GM12878 (cell line): Measurements from ENCODE around the gene SCAMP1. TPM values are rescaled to one million over a fixed set of nuclear protein-coding genes. Genes with fewer than 3 reads are reported as not detected.

ENCODE experiments used
- ATAC-seq: fragments of 200-7000 bp; cut with Tn5 transposase; 3 replicates; pipeline ENCODE4 v1.9.1; 2020; ENCODE audit warnings: mild to moderate bottlenecking, moderate library complexity
- Bru-seq: library from RNA; stranded (reverse); fragments of 400-500 nt; gene quantifications from one replicate; lab custom pipeline; 2021; lab: Mats Ljungman, UMichigan
- BruChase-seq, 2 experiments: library from RNA; stranded (reverse); fragments of 400-500 nt; gene quantifications; one replicate each; lab custom pipeline; 2021; lab: Mats Ljungman, UMichigan
- BruUV-seq: library from RNA; stranded (reverse); fragments of 400-500 nt; replicated peaks from 2 replicates; lab custom pipeline; 2021; lab: Mats Ljungman, UMichigan
- CTCF ChIA-PET: fragments of 300-600 bp; sonication (Branson Sonifier 250); formaldehyde crosslinking; extraction: SDS; loops from one replicate; lab custom pipeline; 2021; ENCODE audit warnings: inconsistent platforms; lab: Yijun Ruan, JAX
- POLR2A ChIA-PET: fragments of 350-600 bp; formaldehyde crosslinking; extraction: SDS; loops from one replicate; lab custom pipeline; 2021; ENCODE audit warnings: inconsistent platforms; lab: Charles Lee
- RAD21 ChIA-PET: fragments of 300-600 bp; sonication (Branson Sonifier 250); formaldehyde crosslinking; loops from one replicate; lab custom pipeline; 2023; ENCODE audit warnings: antibody characterized with exemption; ENCODE audit not compliant: unreplicated experiment; lab: Charles Lee
- SMC1A ChIA-PET: fragments of 300-600 bp; sonication (Branson Sonifier 250); formaldehyde crosslinking; loops from one replicate; lab custom pipeline; 2023; ENCODE audit not compliant: unreplicated experiment, uncharacterized antibody; lab: Charles Lee
- DNase-seq: peaks from one replicate; pipeline ENCODE4 v3.0.0-alpha.2; 2011; ENCODE audit warnings: low read depth, low spot score
- FAIRE-seq: peaks from 3 replicates; lab custom pipeline; 2011; peaks lifted over from hg19 to GRCh38; lab: Jason Lieb, UNC
- H2AFZ ChIP-seq: 2 replicates; pipeline ENCODE4 v1.6.0; 2011; ENCODE audit warnings: low read depth, low read length, control low read depth; ENCODE audit not compliant: control insufficient read depth
- H3K27ac ChIP-seq: 2 replicates; pipeline ENCODE4 v1.5.1; 2011; ENCODE audit warnings: control low read depth; ENCODE audit not compliant: control insufficient read depth, insufficient read depth
- H3K27me3 ChIP-seq, 2 experiments: replicated peaks in 1 of 2; 2 replicates each; pipeline versions ENCODE4 v1.6.0 to v1.6.1; 2011; ENCODE audit warnings: low read length in 1 of 2; ENCODE audit not compliant: control insufficient read depth in 2 of 2, insufficient read depth in 2 of 2
- H3K36me3 ChIP-seq, 2 experiments: 2 replicates each; pipeline ENCODE4 v1.5.1; 2011; ENCODE audit warnings: low read length in 1 of 2; ENCODE audit not compliant: control insufficient read depth in 2 of 2, insufficient read depth in 2 of 2
- H3K4me1 ChIP-seq: 2 replicates; pipeline ENCODE4 v1.6.1; 2011; ENCODE audit warnings: mild to moderate bottlenecking, low read length, moderate library complexity, mixed read lengths; ENCODE audit not compliant: control insufficient read depth, insufficient read depth
- H3K4me2 ChIP-seq: 2 replicates; pipeline ENCODE4 v1.6.0; 2011; ENCODE audit warnings: control low read depth; ENCODE audit not compliant: control insufficient read depth, insufficient read depth
- H3K4me3 ChIP-seq: fragments of 200-600 bp; sonication (generic); 2 replicates; pipeline ENCODE4 v1.5.1; 2016
- H3K79me2 ChIP-seq: 2 replicates; pipeline ENCODE4 v1.6.0; 2011; ENCODE audit warnings: low read length; ENCODE audit not compliant: control insufficient read depth, insufficient read depth
- H3K9ac ChIP-seq: 2 replicates; pipeline ENCODE4 v1.8.0; 2011; ENCODE audit warnings: low read length, control low read depth, mixed read lengths; ENCODE audit not compliant: control insufficient read depth, insufficient read depth
- H3K9me3 ChIP-seq: replicated peaks from 3 replicates; pipeline ENCODE4 v1.5.1; 2011; ENCODE audit warnings: mild to moderate bottlenecking, low read length; ENCODE audit not compliant: control insufficient read depth, insufficient read depth
- H4K20me1 ChIP-seq: 2 replicates; pipeline ENCODE4 v1.6.0; 2011; ENCODE audit not compliant: control insufficient read depth, insufficient read depth
- CHD4 ChIP-seq: fragments of 200-600 bp; sonication (generic); IDR thresholded peaks from 2 replicates; pipeline ENCODE4 v1.6.1; 2016; ENCODE audit warnings: mild to moderate bottlenecking
- NBN ChIP-seq: fragments of 450-650 bp; IDR thresholded peaks from 2 replicates; pipeline ENCODE4 v1.6.1; 2016
- NKRF ChIP-seq: fragments of 450-650 bp; conservative IDR thresholded peaks from 2 replicates; pipeline ENCODE4 v1.6.1; 2017; ENCODE audit warnings: mild to moderate bottlenecking, moderate library complexity
- STAT3 ChIP-seq: IDR thresholded peaks from 2 replicates; pipeline ENCODE4 v1.6.1; 2011; ENCODE audit warnings: low read depth, low read length, improper control_type of control experiment
- YBX1 ChIP-seq: fragments of 450-650 bp; IDR thresholded peaks from 2 replicates; pipeline ENCODE4 v1.6.1; 2016; ENCODE audit warnings: antibody characterized with exemption
- ZNF687 ChIP-seq: fragments of 450-650 bp; IDR thresholded peaks from 2 replicates; pipeline ENCODE4 v1.6.1; 2017; ENCODE audit warnings: mild to moderate bottlenecking, moderate library complexity
- WGBS: methylation state at CpG from one replicate; pipeline ENCODE4 v1.1.6; 2016; ENCODE audit warnings: low lambda C conversion rate; ENCODE audit not compliant: insufficient replicate concordance, insufficient coverage; ENCODE audit errors: missing lambda C conversion rate; 5-methylcytosine and 5-hydroxymethylcytosine counted together
- in situ Hi-C: fragments of 300-500 bp; cut with MboI; formaldehyde crosslinking; loops from 9 replicates; pipeline ENCODE4 v1.14.3; 2018; ENCODE audit warnings: mixed read lengths
- intact Hi-C: fragments of 100-400 bp; cut with micrococcal nuclease; formaldehyde crosslinking; loops from one replicate; pipeline ENCODE4 v1.14.2; 2022; ENCODE audit not compliant: unreplicated experiment
- long read RNA-seq, 2 experiments: library from polyadenylated mRNA; unstranded; transcript quantifications; one replicate each; pipeline ENCODE4 v2.0.0, GENCODE V29; 2019 to 2020
- polyA minus RNA-seq, 3 experiments: library from RNA; depleted of rRNA, polyadenylated mRNA; stranded (reverse); fragments of >200 nt; gene quantifications; 2 replicates each; pipeline ENCODE4 v1.2.3, GENCODE V29; 2011
- polyA plus RNA-seq, 11 experiments: library from polyadenylated mRNA; depleted of rRNA in 4 of 11; unstranded in 6 of 11; stranded (reverse) in 5 of 11; fragments of >200 nt; fragmentation: Nextera tagmentation in 4 of 11; fragmentation: Illumina TruSeq in 1 of 11; extraction: Ambion mirVana in 4 of 11; extraction: Trizol in 1 of 11; gene quantifications; 1 replicate in 1 of 11; 2 replicates in 10 of 11; pipeline versions ENCODE4 v1.2.1 to v1.2.3, GENCODE V29; 2011 to 2016; ENCODE audit warnings: inconsistent platforms in 2 of 11, missing spikeins in 2 of 11, low read depth in 1 of 11
- total RNA-seq, 4 experiments: library from RNA; depleted of rRNA in 3 of 4; stranded (reverse); fragments of >200 nt in 3 of 4; fragmentation: Illumina TruSeq in 1 of 4; extraction: Trizol in 1 of 4; gene quantifications; 2 replicates each; pipeline versions ENCODE4 v1.2.1 to v1.2.3, GENCODE V29; 2013 to 2021
- TF ChIP-seq, protein P1 (sequence below): IDR thresholded peaks from 2 replicates; pipeline ENCODE4 v1.6.1; 2011; ENCODE audit warnings: mild to moderate bottlenecking, low read depth, low read length, moderate library complexity; ENCODE audit not compliant: insufficient replicate concordance

Gene SCAMP1, protein sequence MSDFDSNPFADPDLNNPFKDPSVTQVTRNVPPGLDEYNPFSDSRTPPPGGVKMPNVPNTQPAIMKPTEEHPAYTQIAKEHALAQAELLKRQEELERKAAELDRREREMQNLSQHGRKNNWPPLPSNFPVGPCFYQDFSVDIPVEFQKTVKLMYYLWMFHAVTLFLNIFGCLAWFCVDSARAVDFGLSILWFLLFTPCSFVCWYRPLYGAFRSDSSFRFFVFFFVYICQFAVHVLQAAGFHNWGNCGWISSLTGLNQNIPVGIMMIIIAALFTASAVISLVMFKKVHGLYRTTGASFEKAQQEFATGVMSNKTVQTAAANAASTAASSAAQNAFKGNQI
- 44.5 and 47.9 TPM in 2 replicates for total RNA-seq (2013; cell fraction: nucleolus; rRNA removed)
- 16.5 and 18.1 TPM in 2 replicates for total RNA-seq (2014; rRNA removed)
- 18.8 and 19.6 TPM in 2 replicates for total RNA-seq (2014; rRNA removed; fragmentation: Illumina TruSeq; extraction: Trizol)
- 20.9 and 22.0 TPM in 2 replicates for total RNA-seq (2021)
- 3.3 TPM for polyA plus RNA-seq (2011; ENCODE audit: low read depth)
- 22.3 and 30.8 TPM in 2 replicates for polyA plus RNA-seq (2011; rRNA removed)
- 9.9 and 11.8 TPM in 2 replicates for polyA plus RNA-seq (2011; cell fraction: cytosol; rRNA removed)
- 6.0 and 8.3 TPM in 2 replicates for polyA plus RNA-seq (2011; cell fraction: nucleus; rRNA removed)
- 6.2 and 8.4 TPM in 2 replicates for polyA plus RNA-seq (2012)
- polyA plus RNA-seq (2014; fragmentation: Illumina TruSeq; extraction: Trizol) = 12.9 and 17.6 TPM in 2 replicates
- polyA plus RNA-seq (2014; fragmentation: Nextera tagmentation; extraction: Ambion mirVana) = 10 to 100 TPM in 1 of 2 experiments, 1 to 10 TPM in 1; 9.1 to 21.2 TPM
- 6.4 and 6.5 TPM in 2 replicates for polyA plus RNA-seq (2014; rRNA removed)
- 10 to 100 TPM; 21.8 to 27.9 TPM for polyA plus RNA-seq (2016; fragmentation: Nextera tagmentation; extraction: Ambion mirVana)
- 33.5 and 48.1 TPM in 2 replicates for polyA minus RNA-seq (2011; rRNA and poly(A)+ RNA removed)
- polyA minus RNA-seq (2011; cell fraction: cytosol; rRNA and poly(A)+ RNA removed) = 13.1 and 16.0 TPM in 2 replicates
- 19.2 and 29.9 TPM in 2 replicates for polyA minus RNA-seq (2011; cell fraction: nucleus; rRNA and poly(A)+ RNA removed)
- percentile 80 among the genes with signal in this experiment for Bru-seq, nascent RNA
- BruChase-seq, experiment 1, labeled RNA remaining after a 6-hour chase = percentile 64 among the genes with signal in this experiment
- percentile 71 among the genes with signal in this experiment for BruChase-seq, experiment 2, labeled RNA remaining after a 2-hour chase
- long read RNA-seq, experiment 1, full-length matches to known transcripts = 7 of 12 reads
- long read RNA-seq, experiment 1, partial matches to known transcripts = 1 of 12 reads
- long read RNA-seq, experiment 1, other reads (novel, unspliced or antisense) = 4 of 12 reads
- long read RNA-seq, experiment 2, full-length matches to known transcripts = 96 of 131 reads
- long read RNA-seq, experiment 2, partial matches to known transcripts = 2 of 131 reads
- long read RNA-seq, experiment 2, other reads (novel, unspliced or antisense) = 33 of 131 reads

GRCh38 chr5:78359831-78360673 lies at the start of gene SCAMP1:
Gene SCAMP1, plus strand, starts transcription at chr5:78360617. Its CDS starts 55 bp downstream, at chr5:78360672.
- ATAC-seq (peak; percentile 94), FAIRE-seq (peak; percentile 89), DNase-seq (peak; percentile 83)
- Histone ChIP-seq H3K27ac (peak within 1 kb of the TSS; percentile 96), H3K4me1 (peaks cover 5% of the 10 kb centered on the region), H2AFZ (peak within 1 kb of the TSS; percentile 92), H3K27me3 (no peaks in the 10 kb centered on the region), H3K4me2 (peak within 1 kb of the TSS; percentile 79), H4K20me1 (no peaks in the 10 kb centered on the region), H3K4me3 (peak within 1 kb of the TSS; percentile 94), H3K9ac (peak within 1 kb of the TSS; percentile 93), H3K79me2 (peaks cover 53% of the 10 kb centered on the region), H3K9me3 (no peaks in the 10 kb centered on the region), H3K36me3 (peaks cover 0 to 10% of the 10 kb centered on the region in 2 experiments; a peak in 1 of 4 replicates)
- ChIA-PET POLR2A (interaction anchor here (0.6 to 1.7 kb wide), 6 partner anchors 12 to 454 kb away, joined by 3 to 17 read pairs (median 5); partner anchors contain the start of gene AP3B1), SMC1A (interaction anchor here (0.8 to 1.7 kb wide), 6 partner anchors 9 to 68 kb away, joined by 3 to 12 read pairs (median 4); partner anchors contain the start of gene AP3B1), RAD21 (interaction anchor here (0.6 to 2.1 kb wide), 8 partner anchors 46 to 185 kb away, joined by 3 to 7 read pairs (median 4); partner anchors contain the start of gene AP3B1), CTCF (interaction anchor here (0.9 to 1.9 kb wide), 7 partner anchors 12 to 174 kb away, joined by 3 to 10 read pairs (median 3); no protein-coding TSS in a partner anchor)
- TSS peak; percentile 76 for BruUV-seq
- 1% methylated on average over 72 of the region's 79 CpGs for WGBS
- in situ Hi-C loops (loop anchor here (5.0 kb wide), 1 partner anchor 68 kb away; the partner anchor contains the start of gene AP3B1), intact Hi-C loops (loop anchor here (1.0 to 5.0 kb wide), 3 partner anchors 66 to 138 kb away; partner anchors contain the start of gene AP3B1)
- TF ChIP-seq STAT3 (no peak), CHD4 (no peak), YBX1 (no peak), NBN (peak; percentile 95), ZNF687 (peak; percentile 71; the same call in 1 of the 2 replicates), NKRF (no peak; the same call in none of the 2 replicates)
- TF ChIP-seq, protein P1, sequence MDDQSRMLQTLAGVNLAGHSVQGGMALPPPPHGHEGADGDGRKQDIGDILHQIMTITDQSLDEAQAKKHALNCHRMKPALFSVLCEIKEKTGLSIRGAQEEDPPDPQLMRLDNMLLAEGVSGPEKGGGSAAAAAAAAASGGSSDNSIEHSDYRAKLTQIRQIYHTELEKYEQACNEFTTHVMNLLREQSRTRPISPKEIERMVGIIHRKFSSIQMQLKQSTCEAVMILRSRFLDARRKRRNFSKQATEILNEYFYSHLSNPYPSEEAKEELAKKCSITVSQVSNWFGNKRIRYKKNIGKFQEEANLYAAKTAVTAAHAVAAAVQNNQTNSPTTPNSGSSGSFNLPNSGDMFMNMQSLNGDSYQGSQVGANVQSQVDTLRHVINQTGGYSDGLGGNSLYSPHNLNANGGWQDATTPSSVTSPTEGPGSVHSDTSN = peak; percentile 4
